Activated CD4-positive, CD25-positive, alpha-beta regulatory T cell treated with anti-CD3 and anti-CD28 coated beads, Interleukin-2, amount 50 U/mL, for 72 hours (primary cell): ENCODE data around the gene CTDSP1.

ENCODE experiments used
- DNase-seq: peaks from one replicate; pipeline ENCODE4 v3.0.0; 2021

Gene CTDSP1

GRCh38 chr2:218400167-218400929 lies 680 bp downstream of the CTDSP1 start:
- peak; percentile 50 for DNase-seq

- no peak for DNase-seq
Measured at GRCh38 chr2:218400930-218401881, 1.5 kb downstream of the CTDSP1 start.

- no peak for DNase-seq
Measured at GRCh38 chr2:218401890-218402289, 2.2 kb downstream of the CTDSP1 start.

GRCh38 chr2:218402491-218402901 lies 2.8 kb downstream of the CTDSP1 start:
- no peak for DNase-seq

- DNase-seq = no peak
Measured at GRCh38 chr2:218402911-218403411, 3.3 kb downstream of the CTDSP1 start.

GRCh38 chr2:218403810-218404209 lies 4.1 kb downstream of the CTDSP1 start:
- no peak for DNase-seq

GRCh38 chr2:218404351-218405085 lies 4.8 kb downstream of the CTDSP1 start:
- DNase-seq = no peak

GRCh38 chr2:218405086-218405745 lies 5.5 kb downstream of the CTDSP1 start:
- no peak for DNase-seq

GRCh38 chr2:218405746-218406208 lies 6.1 kb downstream of the CTDSP1 start:
- DNase-seq = no peak

- DNase-seq = peak; percentile 89
Measured at GRCh38 chr2:218406209-218406948, 6.7 kb downstream of the CTDSP1 start.

- DNase-seq = peak; percentile 59
Measured at GRCh38 chr2:218406949-218407618, 7.4 kb downstream of the CTDSP1 start.

GRCh38 chr2:218407717-218408116 lies 8.0 kb downstream of the CTDSP1 start:
- DNase-seq = no peak

- no peak for DNase-seq
Measured at GRCh38 chr2:218418321-218418716, 18.7 kb downstream of the CTDSP1 start.

GRCh38 chr2:218418717-218419458 lies 19.2 kb downstream of the CTDSP1 start, which contains the start of gene VIL1:
VIL1 (plus strand) TSS chr2:218419123; CDS start chr2:218423779, 4,656 bp downstream.
- no peak for DNase-seq

- DNase-seq = no peak
Measured at GRCh38 chr2:218419630-218420216, 20.1 kb downstream of the CTDSP1 start.

GRCh38 chr2:218421027-218421426 lies 21.4 kb downstream of the CTDSP1 start:
- no peak for DNase-seq

- DNase-seq = no peak
Measured at GRCh38 chr2:218422403-218423086, 22.9 kb downstream of the CTDSP1 start.

GRCh38 chr2:218423584-218423983 lies 23.9 kb downstream of the CTDSP1 start:
- DNase-seq = no peak

- no peak for DNase-seq
Measured at GRCh38 chr2:218425531-218425930, 25.9 kb downstream of the CTDSP1 start.
